HG03432 (cell line): ENCODE results near the gene CD82.
"Not testable (repeated sequence)": the region's sequence is repeated elsewhere in the genome, so short reads cannot be mapped to it uniquely, and the experiment has no call there.

Experiments
- ATAC-seq: cut with Tn5 transposase; IDR thresholded peaks from one replicate; pipeline ENCODE4 v1.9.1; 2021; ENCODE audit warnings: mild to moderate bottlenecking, moderate library complexity; ENCODE audit not compliant: unreplicated experiment

The CD82 gene

DNA sequence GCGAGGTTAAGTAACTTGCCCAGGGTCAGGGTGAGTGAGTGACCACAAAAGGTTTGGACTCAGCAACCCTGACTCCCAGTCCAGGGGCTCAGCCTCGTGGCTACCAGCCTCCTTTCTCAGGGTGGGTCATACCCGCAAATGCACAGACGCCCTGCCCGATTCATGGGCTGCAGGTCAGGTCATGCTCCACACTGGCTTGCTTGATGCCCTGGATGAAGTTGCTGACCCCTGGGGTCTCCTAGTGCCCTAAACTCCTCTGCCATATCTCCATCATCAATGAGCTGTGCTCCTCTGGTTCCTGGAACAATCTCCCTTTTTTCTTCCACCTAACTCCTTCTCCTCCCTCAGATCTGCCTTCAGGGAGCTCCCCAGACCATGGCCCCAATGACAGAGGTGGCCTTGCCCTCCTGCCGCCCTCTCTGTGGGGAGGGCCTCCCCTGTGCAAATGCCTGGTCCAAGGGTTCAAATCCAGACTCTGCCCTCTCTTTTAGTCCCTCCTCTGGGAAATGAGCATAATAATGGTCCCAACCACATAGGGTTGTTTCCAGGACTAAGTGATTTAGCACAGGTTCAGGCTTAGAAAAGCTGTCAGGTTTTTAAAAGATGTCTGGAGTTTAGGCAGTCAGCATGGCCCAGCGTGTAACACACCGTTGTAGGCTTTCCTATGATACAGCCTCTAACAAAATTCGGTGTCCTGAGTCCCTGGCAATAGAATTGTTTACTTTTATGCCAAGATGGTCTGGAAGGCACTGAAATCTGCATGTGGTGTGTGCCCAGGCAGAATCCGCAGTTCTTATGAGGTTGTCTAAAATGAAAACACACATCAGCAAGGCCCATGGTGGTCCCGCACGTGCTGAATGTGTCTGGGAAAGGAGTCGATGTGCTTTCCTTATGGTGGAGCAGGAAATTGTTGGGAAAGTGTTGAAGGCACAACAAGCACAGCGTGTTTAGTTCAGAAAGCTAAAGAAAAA, 63.6 kb downstream of the CD82 start:
- no peak for ATAC-seq

DNA sequence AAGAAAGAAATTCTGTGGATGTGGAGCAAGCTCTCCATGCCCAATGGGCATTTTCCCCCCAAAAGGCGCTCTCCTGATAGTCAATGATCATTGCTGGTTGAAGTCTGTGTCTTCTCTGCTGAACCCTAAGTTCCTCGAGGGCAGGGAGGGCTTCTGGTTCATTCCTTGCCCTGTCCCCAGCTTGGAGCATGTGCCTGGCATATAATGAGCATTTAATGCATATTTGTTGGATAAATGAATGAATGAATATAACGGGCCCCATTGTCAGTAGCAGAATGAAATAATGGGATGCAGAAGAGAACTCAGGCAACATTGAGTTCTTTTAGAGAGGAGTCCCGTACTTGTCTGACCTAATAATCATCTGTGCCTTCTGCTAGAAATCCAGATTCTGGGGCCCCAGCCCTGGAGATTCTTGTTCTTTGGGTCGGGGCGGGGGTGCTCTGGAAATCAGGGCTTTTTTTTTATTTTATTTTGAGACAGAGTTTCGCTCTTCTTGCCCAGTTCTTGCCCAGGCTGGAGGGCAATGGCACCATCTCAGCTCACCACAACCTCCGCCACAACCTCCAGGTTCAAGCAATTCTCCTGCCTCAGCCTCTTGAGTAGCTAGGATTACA, 64.4 kb downstream of the CD82 start:
- no peak for ATAC-seq

DNA sequence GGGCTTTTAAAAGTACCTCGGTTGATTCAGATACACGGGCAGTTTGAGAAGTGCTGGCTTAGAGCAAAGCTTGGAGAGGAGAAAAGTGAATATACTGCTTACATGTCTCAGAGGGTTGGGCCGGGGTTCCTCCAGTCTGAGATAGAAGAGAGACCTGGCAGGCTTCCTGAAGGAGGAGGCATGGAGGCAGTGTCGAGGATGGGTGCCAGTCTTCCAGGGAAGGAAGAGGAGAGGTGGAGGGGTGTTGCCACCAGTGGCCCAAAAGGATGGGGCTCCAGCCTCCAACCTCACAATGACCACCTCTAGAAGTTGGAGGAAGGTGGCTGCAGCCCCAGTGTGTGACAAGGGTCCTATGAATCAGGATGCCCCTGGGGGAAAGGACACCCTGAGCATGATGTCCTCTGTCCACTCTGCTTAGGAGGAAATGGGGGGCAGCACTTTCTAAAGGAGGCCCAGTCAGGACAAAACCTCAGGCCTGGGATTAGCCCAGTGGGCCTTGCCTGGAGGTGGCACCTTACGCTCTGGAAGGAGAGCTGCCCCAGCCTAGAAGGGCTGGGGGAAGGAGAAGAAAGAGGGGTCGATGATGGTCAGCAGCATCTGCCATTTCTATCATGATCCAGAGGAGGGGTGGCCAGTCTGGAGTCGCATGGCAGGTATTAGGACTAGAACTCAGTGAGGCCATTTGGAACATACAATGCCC, 65.2 kb downstream of the CD82 start:
- ATAC-seq = no peak

DNA sequence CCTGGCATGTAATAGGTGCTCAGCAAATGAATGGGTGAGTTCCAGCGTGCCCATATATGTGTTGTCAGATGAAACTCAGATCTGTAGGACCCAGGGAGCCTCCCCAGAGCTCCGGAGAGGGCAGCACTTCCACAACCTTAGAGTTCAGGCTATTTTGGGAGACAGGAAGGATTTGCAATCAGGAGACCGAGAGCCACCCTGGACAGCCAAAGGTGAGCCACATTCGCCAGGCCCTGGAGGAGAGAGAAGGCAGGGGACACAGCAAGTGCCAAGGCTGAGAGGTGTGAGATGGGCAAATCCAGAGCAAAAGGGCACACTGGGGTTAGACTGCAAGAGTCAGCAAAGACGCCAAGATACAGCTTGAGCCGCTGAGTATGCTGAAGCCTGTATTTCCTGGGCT, 66.4 kb downstream of the CD82 start:
- no peak for ATAC-seq

DNA sequence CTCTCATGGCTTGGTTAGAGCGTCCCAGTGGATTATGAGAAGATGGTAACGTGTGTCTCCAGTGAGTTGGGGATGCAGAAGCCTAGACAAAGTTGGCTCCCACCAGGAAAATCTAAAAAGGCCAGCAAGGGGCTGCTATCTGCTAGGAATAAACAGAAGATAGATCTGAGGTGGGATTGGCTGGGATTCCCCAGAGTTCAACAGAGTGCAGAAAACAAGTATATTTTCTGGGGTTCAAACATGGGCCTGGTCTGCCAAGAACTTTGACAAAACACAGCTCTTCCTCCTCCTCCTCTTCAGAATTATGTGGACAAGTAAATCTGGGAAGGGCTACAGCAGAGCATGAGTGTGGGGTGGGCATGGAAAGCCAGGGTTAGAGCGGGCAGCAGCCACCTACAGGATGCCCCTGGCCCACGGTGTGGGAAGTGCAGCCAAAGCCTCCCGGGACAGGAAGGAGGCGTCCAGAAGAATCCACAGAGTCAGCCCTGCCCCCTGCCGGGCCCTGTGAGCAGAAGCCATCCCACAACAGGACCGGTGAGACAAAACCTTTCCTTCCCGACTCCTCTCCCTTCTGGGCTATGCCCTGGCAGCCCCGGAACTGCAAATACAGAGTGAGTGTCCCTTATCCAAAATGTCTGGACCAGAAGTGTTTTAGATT, 67.1 kb downstream of the CD82 start:
- no peak for ATAC-seq

DNA sequence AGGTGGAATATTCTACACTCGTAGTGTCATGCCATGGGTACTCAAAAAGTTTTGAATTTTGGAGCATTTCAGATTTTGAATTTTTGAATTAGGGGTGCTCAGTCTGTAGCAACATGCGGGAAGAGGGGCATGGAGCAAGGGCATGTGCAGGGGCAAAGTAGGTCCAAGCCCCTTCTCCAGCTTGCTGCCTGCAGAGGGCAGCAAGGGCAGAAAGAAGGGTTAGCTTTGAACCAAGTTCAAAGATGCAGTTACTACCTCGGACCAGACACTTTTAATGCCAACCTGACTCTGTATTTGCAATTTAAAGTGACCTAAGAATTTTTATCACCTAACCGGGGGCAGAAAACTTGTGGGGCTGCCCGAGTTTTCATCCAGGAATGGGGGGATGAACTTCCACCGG, 68.2 kb downstream of the CD82 start:
- ATAC-seq = no peak

DNA sequence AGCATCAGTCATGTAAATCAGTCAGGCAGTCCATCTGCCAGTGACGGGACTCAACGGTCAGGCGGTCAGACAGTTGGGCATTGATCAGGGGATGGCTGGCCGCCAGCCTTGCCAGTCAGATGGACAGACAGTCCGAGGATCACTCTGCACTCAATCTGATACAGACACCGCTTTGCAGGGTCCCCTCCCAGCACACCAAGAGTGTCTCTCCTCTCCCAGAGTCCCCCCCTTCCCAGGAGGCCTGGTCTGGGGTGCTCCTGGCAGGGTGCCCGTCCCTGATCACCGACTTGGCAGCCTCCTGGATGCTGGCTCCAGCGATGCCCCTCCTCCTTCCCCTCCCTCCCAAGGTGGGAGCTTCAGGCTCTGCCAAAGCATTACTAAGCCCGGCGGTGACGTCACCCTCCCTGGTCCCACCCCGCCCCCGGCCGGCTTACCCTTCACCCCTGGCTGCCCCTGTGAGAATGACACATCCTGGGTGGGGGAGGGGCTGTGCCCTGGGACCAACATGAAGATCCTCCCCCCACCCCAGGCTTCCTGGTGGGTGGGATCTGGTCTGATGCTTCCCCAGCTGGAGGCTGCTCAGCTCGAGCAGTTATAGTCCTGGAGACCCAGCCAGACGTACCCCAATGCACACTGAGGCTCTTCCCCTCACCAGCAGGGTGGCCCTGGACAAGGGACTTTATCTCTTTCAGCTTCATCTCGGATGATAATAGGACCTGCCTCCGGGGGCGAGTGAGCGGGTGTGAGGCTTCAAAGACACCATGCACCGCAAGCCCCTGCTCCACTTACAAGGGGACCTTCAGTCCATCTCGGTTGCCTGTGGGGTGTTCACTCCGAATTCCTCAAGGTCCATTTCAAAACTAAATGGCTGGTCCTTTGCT, 69.2 kb downstream of the CD82 start:
- no peak for ATAC-seq

DNA sequence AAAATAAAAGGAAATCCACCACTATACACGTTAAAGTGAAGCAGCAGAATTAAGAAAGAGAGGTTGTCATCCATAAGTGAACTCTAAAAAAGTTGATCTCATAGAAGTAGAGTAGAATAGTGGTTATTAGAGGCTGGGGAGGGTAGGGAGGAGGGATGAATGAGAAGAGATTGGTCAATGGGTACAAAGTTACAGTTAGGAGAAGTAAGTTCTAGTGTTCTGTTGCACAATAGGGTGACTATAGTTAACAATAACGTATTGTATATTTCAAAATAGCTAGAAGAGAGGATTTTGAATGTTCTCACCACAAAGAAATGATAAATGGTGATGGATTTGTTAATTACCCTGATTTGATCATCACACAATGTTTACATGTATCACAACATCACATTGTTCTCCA, 72.0 kb downstream of the CD82 start:
- ATAC-seq = no peak

DNA sequence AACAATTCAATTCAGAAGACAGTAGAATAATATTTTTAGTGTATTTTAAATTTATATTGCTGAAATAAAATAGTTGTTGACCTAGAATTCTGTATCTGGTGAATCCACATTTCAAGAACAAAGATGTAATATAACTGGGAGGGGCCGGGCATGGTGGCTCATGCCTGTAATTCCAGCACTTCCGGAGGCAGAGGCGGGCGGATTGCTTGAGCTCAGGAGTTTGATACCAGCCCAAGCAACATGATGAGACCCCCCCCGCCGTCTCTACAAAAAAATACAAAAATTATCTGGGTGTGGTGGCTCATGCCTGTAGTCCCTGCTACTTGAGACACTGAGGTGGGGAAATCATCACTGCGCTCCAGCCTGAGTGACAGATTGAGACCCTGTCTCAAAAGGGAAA, 72.6 kb downstream of the CD82 start:
- no peak for ATAC-seq

DNA sequence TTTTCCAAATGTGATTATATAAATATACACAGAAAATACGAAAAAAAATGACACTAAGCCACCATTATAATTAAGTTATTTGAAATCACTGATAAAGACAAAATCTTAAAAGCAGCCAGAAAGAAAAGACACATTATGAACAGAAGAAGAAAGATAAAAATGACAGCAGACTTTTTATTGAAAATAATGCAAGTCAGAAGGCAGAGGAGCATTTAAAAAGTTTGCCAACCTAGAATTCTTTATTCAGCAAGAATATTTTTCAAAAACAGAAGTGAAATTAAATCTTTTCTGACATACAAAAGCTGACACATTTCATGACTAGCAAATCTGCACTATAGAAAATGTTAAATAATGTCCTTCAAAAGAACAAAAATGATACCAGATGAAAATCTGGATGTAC, 77.8 kb downstream of the CD82 start:
- ATAC-seq = no peak

DNA sequence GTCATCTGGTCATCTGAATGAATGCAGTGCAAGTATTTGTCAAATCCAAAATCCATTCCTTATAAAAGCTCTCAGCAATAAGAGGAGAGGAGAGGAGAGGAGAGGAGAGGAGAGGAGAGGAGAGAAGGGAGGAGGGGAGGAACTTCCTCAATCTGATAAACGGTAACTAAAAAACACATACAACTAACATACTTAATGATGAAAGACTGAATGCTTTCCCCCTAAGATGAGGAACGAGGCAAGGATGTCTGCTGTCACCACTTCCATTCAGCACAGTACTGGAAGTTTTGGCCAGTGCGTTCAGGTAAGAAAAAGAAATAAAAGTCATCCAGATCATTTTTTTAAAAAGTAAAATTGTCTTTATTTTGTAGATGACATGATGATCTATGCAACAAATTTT, 80.4 kb downstream of the CD82 start:
- no peak for ATAC-seq

DNA sequence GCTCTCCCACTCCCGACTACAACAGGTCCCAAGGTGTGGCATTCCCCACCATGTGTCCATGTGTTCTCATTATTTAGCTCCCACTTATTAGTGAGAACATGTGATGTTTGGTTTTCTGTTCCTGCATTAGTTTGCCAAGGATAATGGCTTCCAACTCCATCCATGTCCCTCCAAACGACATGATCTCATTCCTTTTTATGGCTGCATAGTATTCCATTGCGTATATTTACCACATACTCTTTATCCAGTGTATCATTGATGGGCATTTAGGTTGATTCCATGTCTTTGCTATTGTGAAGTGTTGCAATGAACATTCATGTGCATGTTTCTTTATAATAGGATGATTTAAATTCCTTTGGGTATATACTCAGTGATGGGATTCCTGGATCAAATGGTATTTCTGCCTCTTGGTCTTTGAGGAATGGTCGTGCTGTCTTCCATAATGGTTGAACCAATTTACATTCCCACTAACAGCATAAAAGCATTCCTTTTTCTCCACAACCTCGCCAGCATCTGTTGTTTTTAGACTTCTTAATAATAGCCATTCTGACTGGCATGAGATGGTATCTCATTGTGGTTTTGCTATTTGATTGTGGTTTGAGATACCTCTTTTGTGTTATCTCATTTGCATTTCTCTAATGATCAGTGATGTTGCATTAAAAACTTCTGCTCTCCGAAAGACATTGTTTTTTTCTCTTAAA, 81.9 kb downstream of the CD82 start:
- not testable (repeated sequence) for ATAC-seq

DNA sequence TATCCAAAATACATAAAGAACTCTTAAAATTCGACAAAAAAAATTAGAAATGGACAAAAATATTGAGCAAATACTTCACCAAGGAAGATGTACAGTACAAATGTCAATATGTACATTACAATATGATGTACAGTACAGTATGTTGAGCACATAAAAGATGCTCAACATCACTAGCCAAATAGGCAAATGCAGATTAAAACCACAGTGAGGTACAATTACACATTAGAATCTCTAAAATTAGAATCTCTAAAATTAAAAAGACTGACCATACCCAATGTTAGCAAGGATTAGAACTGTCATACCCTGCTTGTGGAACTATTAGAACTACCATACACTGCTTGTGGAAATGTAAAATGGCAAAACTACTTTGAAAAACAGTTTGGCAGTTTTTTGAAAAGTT, 82.6 kb downstream of the CD82 start:
- ATAC-seq = no peak

DNA sequence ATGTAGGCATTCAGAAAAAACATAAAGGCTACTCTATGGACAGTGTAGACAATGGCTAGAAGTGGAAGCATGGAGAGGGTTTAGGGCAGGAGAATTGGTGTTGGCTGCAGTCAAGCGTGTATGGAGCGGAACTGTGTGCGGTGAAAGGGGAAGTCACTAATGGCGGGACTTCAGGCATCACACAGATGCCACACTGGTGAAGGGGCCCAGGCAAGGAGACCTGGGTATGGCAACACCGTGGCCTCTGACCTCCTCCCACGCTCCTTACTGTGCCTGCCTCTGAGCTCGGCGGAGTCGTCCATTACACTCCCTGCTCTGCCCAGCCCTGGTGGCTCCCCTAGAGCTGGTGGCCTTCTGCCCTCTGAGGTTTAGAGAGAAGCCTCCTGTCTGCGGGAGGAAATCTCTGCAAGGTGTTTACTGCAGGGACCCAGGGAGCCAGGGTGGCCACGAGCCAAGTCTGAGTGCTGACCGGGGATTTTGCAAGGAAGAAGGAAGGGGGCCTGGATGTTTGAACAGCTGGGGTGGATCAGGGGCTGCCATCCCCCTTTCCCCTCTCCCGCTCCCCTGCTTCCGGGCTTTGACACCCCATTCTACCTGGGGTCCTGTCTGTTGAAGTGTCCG, 86.2 kb downstream of the CD82 start:
- ATAC-seq = no peak

DNA sequence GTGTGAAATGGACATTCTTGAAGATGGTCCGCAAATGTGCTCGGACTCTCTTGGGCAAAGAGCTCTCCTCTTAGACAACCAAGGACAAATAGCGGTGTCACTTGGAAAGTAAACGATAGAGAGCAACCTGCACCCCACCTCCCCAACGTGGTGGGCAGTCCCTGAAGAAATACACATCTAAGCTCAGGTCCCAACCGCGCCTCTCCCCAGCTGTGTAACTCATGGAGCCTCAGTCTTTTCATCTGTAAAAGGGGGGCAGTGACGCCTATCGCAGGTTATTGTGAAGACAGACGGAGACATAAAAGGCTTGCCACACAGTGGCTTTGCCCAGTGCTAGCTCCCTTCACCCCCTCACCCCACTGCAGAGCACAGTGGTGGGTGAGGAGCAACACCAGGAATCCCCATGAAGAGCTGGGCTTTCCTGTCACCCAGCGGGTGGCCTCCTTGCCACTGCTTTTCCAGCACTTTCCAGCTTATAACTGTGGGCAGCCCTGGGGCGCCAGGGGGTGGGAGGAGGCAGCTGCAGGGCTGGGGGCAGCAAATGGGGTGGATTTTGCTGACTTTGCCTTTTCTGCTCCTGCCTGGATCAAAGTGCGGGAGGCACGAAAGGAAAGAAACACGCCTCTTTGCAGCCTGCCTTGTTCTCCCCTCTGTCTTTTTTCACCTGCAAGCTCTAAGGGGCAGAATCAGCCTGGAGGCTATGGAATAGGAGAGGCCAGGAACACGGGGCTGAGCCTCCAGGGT, 87.6 kb downstream of the CD82 start:
- ATAC-seq = no peak

DNA sequence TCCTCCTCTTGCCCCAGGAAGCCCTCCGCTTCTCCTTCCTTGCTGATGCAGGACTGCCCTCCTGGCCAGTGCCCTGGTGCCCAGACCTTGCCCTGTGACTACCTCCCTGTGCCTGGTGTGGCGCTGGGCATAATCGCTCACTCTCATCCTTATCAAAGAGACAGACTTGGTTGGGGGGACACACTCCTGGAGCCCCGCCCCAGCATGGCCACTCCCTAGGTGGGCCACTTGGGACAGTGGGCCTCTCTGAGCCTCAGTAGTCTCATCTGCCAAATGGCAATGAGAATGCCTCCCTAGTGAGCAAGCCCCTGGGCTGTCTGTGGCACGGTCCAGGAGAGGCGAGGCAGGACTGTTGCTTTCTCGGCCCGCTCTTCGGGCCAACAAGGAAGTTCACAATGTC, 88.6 kb downstream of the CD82 start:
- ATAC-seq = no peak

DNA sequence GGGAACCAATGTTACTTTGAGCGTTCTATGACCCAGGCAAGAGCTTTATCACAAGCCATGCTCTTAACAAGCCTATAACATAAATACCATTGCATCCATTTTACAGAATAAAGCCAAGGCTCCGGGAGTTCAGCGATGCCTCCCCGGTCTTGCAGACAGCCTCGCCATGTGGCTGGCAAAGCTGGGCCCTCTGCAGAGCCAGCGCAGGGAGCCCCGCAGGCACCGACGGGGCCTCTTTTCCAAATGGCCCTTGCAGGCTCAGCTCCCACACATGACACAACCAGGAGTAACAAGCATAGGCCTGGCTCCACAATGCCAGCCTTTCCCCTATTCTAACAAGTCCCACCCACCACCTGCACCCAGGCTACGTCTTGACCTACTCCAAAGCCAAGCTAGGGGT, 89.1 kb downstream of the CD82 start:
- ATAC-seq = no peak

DNA sequence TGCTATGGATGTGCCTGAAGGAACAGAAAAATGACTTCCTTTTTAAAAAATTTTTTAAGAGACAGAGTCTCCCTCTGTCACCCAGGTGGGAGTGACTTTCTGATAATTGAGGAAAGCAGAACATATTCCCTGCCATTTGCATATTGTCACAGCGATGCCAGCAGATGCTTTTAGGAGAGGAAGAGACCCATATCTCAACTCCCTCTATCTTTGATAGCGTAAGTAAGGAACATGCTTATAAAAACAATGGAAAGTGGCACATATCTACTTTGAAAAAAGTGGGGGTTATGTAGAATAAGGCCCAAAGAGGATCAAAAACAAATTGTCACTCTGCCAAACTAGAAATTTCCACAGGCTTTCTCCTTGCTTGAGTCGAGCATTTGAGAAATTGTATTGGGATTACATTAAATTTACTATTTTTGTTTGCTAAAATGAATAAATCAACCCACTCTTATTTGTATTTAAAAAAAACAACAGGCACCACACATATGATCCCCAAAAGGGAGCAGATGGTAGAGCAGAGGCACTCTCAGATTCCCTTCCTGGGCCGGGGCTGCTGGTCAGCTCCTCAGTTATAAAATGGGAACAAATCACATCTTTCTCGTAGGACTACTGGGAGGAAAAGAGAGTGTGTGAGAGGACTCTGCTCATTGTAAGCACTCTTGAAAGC, 92.5 kb downstream of the CD82 start:
- no peak for ATAC-seq
